ENCODE results near the gene SPINT2.

GRCh38 chr19:38308926-38309614 is 44.7 kb downstream of the SPINT2 start:
- TF ChIP-seq EZH2 (IDR thresholded peaks at IDR 0.05) (no peak), POLR2AphosphoS5 (IDR thresholded peaks at IDR 0.05; ENCODE audit: borderline replicate concordance, low read depth, low read length) (no peak), FOXP2 (optimal IDR thresholded peaks at IDR 0.05; ENCODE audit: control extremely low read depth, extremely low read length, insufficient read depth) (no peak)

Measured in SK-N-MC (cell line).